Stimulated activated CD8-positive, alpha-beta memory T cell treated with anti-CD3 and anti-CD28 coated beads, Interleukin-12 subunit alpha, Interleukin-12 subunit beta, amount 100 ng/mL, for 24 hours (primary cell): ENCODE measurements around the gene GRID1.
"Not testable (repeated sequence)": the region's sequence is repeated elsewhere in the genome, so short reads cannot be mapped to it uniquely, and the experiment has no call there.

Source experiments
- DNase-seq: peaks from one replicate; pipeline ENCODE4 v3.0.0-alpha.2; 2020; ENCODE audit errors: extremely low read depth

Gene GRID1

GRCh38 chr10:86037096-86037495, 329.5 kb downstream of the GRID1 start:
- DNase-seq, result no peak

DNA sequence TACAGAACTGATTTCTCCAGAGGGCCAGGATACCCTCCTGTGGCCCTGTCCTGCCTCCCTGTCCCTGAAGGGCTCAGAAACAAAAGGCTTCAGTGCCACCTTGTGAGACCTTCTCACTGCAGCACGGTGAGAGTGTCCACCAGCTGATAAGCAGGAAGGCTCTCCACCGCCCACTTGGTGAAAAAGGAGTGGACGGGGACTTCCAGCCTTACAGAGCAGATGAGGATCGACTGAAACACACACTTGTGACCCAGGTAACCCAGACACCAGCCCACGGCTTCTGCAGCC, 330.1 kb downstream of the GRID1 start:
- no peak for DNase-seq

GRCh38 chr10:86035791-86036543, 330.6 kb downstream of the GRID1 start:
- DNase-seq, result no peak

- DNase-seq, result no peak
Measured at GRCh38 chr10:86034710-86035109, 331.9 kb downstream of the GRID1 start.

DNA sequence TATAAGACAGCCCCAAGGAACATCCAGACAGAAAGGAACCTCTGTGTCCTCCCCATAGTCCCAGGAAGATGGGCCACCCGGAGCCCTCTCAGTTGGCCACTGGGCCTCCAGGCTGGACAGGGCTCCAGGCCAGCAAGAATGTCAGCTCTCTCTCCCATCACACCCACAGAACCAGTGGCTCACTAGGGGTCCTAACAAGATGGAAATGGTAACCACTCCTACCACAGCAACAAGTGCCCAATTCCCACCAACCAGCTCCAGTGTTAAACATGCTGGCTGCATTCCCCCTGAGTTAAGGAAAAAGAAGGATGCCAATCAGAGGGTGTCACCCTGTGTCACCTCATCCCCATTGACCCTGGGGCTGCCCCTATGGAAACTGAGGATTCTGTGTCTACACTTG, 333.0 kb downstream of the GRID1 start:
- DNase-seq, result no peak

DNA sequence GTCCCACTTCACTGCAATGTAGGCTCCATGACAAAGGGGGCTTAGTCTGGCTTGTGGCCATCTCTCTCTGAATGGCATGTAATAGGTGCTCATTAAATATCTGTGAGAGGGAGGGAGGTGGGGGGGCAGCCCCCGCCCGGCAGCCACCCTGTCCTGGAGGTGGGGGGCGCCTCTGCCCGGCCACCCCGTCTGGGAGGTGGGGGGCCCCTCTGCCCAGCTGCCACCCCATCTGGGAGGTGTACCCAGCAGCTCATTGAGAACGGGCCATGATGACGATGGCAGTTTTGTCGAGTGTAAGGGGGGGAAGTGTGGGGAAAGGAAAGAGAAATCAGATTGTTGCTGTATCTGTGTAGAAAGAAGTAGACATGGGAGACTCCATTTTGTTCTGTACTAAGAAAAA, 334.5 kb downstream of the GRID1 start:
- not testable (repeated sequence) for DNase-seq

- no peak for DNase-seq
Measured at GRCh38 chr10:86030312-86030711, 336.3 kb downstream of the GRID1 start.

DNA sequence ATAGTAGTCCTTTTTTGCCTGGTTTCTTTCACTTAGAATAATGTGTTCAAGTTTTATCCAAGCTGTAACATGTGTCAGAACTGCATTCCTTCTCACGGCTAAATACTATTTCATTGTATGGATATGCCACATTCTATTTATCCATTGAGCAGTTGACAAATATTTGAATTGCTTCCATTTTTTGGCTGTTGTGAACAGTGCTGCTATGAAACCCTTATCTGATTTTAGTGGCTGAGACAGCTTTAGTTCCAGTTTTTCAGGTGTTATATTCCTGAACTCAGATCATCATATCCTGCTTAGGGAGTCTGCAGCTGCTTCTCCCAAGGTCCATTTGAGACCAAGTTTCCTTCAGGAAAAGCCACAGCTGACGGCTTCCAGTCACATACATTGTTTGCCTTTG, 339.2 kb downstream of the GRID1 start:
- no peak for DNase-seq

DNA sequence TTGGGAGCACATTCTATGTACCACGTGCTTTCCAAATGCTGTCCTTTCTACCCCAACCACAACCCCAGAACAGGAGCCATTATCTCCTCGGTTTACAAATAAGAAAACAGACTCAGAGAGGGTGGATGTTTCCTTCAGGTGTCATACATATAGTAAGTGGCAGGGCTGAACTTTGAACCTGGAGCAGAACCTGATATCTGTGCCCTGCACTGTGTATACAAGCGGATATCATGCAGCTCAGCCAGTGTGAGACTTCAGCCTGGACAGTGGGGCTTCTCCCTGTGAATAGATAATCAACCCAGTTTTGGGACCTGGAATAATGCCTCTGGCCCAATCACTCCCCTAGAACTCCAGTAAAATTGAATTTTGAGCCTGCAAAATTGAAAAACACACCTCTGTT, 341.1 kb downstream of the GRID1 start:
- DNase-seq, result no peak

- DNase-seq, result no peak
Measured at GRCh38 chr10:86024281-86025041, 342.1 kb downstream of the GRID1 start.

DNA sequence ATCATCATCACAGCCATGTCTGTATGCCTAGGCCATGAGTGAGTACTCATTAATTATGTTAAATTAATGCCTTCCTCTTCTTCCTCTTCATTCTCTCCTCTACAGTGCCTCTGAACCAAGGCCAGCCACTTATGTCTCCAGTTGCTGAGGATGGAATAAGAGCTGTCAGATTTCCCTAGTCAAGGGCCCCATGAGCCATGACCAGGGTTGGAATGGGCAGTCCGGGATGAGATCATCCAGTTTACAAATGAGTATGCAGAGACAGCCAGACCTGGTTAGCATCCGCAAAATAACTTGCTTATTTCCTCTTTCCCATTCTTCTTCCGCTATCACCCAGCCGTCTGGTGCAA, 342.7 kb downstream of the GRID1 start:
- DNase-seq, result no peak

DNA sequence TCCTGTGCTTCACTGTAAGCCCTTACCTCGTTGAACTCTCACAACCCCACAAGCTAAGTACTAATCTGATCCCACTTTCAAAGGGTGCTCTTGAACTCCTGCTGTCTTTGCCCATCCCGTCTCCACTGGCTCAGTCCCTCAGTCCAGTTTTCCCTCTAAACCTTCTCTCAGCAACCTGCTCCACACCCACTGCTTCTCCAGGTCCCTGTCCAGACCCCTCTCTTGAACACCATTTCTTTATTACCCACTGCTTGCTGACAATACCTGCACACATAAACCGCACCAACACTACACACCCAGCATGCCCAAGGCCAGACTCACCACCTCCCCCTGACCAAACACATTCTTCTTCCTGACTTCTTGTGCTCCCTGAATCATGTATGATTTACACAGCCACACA, 343.3 kb downstream of the GRID1 start:
- no peak for DNase-seq

DNA sequence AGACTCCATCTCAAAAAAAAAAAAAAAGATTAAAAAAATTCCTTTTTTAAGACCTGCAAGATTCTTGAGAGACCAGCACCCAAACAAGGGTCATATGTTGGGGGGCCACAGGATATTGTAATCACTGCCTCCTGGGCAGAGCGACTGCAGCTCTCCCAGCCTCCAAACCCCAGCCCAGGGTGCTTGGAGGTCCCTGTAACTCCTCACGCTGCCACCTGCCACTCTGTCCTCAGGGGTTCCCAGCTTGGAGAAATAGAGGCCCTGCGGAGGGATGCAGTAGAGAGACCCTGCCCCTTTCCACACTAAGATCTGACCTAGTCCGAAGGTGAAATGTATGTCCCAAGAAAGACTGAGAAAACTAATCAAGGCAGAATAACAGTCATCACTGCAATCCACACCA, 343.7 kb downstream of the GRID1 start:
- DNase-seq, result no peak

DNA sequence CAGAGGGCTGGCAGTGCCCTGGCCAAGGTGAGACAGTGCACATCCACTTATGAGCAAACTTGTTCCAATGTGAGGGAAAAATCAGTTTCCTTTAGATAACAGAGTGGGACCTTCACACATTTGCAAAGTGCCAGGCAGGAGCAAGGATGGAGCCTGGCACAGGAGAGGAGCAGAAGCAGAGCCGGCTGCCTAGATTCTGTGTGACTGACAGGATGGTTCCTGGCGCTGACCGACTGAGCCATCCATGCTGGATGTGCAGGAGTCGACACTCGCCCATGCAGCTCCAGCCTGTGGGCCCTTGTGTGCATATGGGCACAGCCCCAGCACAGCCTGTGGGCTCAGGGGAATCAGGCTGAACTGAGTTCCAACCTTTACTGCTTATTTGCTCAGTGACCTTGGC, 346.5 kb downstream of the GRID1 start:
- no peak for DNase-seq

DNA sequence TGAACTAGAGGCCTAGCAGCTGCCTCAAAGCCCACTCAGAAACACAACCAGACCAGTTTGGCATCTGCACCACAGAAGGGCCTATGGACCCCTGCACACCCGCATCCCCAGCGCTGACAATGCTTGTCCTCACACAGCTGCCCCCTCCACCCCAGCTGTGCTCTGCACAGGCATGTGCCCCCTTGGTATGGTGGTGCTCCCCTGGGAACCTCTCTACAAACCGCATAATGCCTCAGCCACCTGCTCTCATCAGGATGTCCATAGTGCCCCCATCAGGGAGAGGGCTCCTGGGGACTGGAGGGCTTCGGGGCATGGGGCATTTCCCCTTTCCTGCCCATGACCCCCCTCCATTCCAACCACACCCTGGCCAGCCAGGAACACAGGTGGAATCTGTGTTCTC, 347.5 kb downstream of the GRID1 start:
- no peak for DNase-seq

- no peak for DNase-seq
Measured at GRCh38 chr10:86018735-86019058, 347.9 kb downstream of the GRID1 start.

DNA sequence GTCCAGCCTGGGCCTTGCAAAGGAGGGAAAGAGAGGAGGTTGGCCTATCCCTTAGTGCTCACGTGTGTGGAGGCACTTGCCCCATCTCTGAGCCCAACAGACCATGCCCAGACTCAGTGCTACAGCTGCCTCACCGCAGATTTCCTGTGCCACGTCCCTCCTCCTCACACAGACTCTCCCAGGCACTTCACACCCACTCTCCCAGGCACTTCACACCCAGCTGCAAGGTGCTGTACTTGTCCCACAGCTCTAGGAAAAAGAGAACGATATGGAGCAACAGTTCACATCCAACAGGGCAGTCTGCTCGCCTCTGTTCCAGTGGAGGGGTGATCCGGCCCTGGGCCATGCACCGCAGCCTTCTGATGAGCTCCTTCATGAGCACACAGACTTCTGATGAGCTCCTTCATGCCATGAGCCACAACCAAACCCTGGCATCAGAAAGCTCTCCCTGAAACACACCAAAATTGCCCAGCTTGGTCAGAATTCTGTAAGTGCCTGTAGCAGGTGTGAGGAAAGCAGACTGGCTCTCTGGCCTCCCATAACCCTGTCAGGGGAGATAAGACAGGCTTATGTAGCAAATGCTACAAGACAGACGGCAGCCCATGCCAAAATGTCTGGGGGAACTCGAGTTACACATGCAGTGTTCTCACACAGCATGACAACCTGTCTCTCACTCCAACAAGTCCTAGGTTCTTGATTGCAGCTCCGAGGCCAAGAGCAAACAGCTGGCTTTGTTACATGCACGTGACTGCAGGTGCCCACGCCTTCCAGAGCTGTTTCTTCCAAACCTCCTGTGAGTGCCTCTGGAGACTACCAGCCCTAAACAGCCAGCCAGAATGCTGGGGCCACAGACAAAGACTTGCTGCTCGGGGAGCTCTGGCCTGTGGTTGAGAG, 348.5 kb downstream of the GRID1 start:
- DNase-seq, result no peak

- DNase-seq, result no peak
Measured at GRCh38 chr10:86013568-86013967, 353.0 kb downstream of the GRID1 start.

DNA sequence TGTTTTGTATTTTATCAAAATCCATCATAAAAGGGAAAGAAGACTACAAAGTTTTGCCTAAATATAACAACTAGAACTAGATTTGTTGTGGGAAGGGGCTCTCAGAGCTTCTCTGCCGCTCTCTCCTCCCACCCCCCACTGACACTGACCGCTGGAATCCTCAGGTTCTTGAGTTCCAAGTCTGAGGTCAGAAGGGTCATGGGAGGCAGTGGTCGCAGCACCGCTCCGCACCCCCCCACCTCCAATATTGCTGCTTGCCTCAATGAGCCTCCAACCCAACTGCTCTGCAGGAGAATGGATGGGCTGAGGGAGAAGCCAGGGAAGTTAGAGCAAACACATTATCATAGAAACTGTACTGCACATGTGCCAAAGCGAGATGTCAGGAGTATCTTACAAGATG, 359.4 kb downstream of the GRID1 start:
- DNase-seq, result no peak

- no peak for DNase-seq
Measured at GRCh38 chr10:86004337-86004736, 362.3 kb downstream of the GRID1 start.

GRCh38 chr10:86003201-86003621, 363.4 kb downstream of the GRID1 start:
- no peak for DNase-seq

DNA sequence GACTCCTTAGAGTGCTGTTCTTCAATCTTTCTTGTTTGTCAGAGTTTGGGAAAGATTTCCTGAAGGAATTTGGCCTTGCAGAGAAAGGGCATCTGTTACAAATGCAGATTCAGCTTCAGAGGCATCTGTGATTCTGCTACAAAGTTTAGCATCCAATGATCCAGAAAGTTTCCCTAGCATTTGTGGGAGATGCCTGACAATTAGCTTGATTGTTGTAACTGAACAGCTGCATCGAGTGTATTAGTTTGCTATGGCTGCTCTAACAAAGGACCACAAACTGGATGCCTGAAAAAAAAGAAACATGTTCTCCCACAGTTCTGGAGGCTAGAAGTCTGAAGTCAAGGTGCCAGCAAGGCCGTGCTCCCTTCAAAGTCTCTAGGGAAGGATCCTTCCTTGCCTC, 365.1 kb downstream of the GRID1 start:
- no peak for DNase-seq

DNA sequence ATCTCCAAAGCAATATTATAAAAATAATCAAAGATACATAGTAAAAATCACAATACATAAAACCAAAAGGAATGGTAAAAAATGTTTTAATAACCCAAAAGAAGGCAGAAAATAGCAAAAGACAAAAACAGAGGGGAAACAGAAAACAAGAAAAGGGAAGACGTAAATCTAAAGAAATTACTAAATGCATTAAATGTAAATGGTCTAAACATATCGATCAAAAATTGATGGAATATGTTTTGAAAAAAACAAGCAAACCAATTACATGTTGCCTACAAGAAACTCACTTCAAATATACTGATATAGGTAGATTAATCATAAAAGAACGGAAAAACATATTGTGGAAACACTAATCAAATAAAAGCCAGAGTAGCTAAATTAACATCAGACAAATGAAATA, 369.1 kb downstream of the GRID1 start:
- no peak for DNase-seq
